ENCODE data around the gene ESYT3. TPM values are rescaled to one million over a fixed set of nuclear protein-coding genes. Genes with fewer than 3 reads are reported as not detected.
"Not testable (repeated sequence)": the region's sequence is repeated elsewhere in the genome, so short reads cannot be mapped to it uniquely, and the experiment has no call there.

ESYT3 gene
- total RNA-seq, 1 donor from 2014 or later = 0.80 TPM

GRCh38 chr3:138494607-138494929 lies 60.2 kb downstream of the ESYT3 start:
- no peak for ATAC-seq

- ATAC-seq = not testable (repeated sequence)
Observed at GRCh38 chr3:138495638-138496037, 61.2 kb downstream of the ESYT3 start.

GRCh38 chr3:138496436-138496835 lies 62.0 kb downstream of the ESYT3 start:
- no peak for ATAC-seq

- no peak for ATAC-seq
Observed at GRCh38 chr3:138497021-138497420, 62.6 kb downstream of the ESYT3 start.

GRCh38 chr3:138497851-138498250 lies 63.4 kb downstream of the ESYT3 start:
- ATAC-seq = no peak

GRCh38 chr3:138498991-138499390 lies 64.6 kb downstream of the ESYT3 start:
- no peak for ATAC-seq

GRCh38 chr3:138507524-138507923 lies 73.1 kb downstream of the ESYT3 start:
- ATAC-seq = no peak

GRCh38 chr3:138509586-138509985 lies 75.2 kb downstream of the ESYT3 start:
- ATAC-seq = no peak

GRCh38 chr3:138511945-138512344 lies 77.5 kb downstream of the ESYT3 start:
- no peak for ATAC-seq

- ATAC-seq = no peak
Observed at GRCh38 chr3:138513090-138513843, 78.9 kb downstream of the ESYT3 start.

GRCh38 chr3:138521445-138521844 lies 87.0 kb downstream of the ESYT3 start:
- not testable (repeated sequence) for ATAC-seq

Other genes with a start within 250 kb of the ESYT3 start
- gene ARMC8, start 247.3 kb upstream of the ESYT3 start, total RNA-seq = 23.1 TPM
- gene NME9, start 104.8 kb upstream of the ESYT3 start, total RNA-seq = not detected
- gene MRAS, start 86.0 kb upstream of the ESYT3 start, total RNA-seq = 1.6 TPM
- gene CEP70, start 159.6 kb downstream of the ESYT3 start, total RNA-seq = 17.3 TPM
- 10.7 TPM for gene FAIM, start 174.2 kb downstream of the ESYT3 start, total RNA-seq